Renal pelvis (tissue), 4 donors: ENCODE results near the gene CDH15. TPM values are rescaled to one million over a fixed set of nuclear protein-coding genes. Genes with fewer than 3 reads are reported as not detected.
"Not testable (repeated sequence)": the region's sequence is repeated elsewhere in the genome, so short reads cannot be mapped to it uniquely, and the experiment has no call there.

Experiments used
- DNase-seq: peaks from one replicate; pipeline ENCODE4 v3.0.0-alpha.2; 2013
- polyA plus RNA-seq, 3 donors: library from polyadenylated mRNA; unstranded; fragments of 120-200 nt; gene quantifications; one replicate each; pipeline ENCODE4 v1.2.1, GENCODE V29; 2013; ENCODE audit not compliant: insufficient read length in 3 of 3

Gene CDH15
- polyA plus RNA-seq, 3 donors = 1.7 to 2.5 (median 2.3) TPM

DNA sequence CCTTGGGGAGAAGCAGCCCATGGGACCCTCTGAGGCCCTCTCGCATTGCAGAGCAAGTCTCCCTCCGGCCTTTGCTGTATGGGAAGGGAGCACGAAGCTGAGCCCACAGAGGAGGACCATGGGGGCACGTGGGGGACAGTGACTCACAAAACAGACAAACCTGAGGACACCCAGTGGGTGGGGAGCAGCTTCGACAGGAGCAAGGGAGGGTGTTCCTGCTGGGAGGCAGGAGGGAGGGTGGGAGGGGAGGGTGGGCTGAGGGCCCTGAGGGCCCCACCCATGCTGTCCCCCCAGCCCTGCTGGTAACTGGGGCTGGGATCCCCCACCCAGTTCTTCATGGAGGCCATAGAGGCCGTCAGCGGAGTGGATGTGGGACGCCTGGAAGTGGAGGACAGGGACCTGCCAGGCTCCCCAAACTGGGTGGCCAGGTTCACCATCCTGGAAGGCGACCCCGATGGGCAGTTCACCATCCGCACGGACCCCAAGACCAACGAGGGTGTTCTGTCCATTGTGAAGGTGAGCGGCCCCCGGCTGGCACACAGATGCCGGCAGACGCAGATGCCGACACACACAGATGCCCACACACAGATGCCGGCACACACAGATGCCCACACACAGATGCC lies 16.3 kb downstream of the CDH15 start:
- DNase-seq = no peak

GRCh38 chr16:89188471-89189357 lies 17.2 kb downstream of the CDH15 start:
- not testable (repeated sequence) for DNase-seq

GRCh38 chr16:89189358-89190025 lies 17.9 kb downstream of the CDH15 start:
- DNase-seq = no peak

- no peak for DNase-seq
Observed at GRCh38 chr16:89190150-89190958, 18.8 kb downstream of the CDH15 start.

- no peak for DNase-seq
Observed at GRCh38 chr16:89191033-89191900, 19.7 kb downstream of the CDH15 start.

- no peak for DNase-seq
Observed at GRCh38 chr16:89191901-89192185, 20.3 kb downstream of the CDH15 start.

DNA sequence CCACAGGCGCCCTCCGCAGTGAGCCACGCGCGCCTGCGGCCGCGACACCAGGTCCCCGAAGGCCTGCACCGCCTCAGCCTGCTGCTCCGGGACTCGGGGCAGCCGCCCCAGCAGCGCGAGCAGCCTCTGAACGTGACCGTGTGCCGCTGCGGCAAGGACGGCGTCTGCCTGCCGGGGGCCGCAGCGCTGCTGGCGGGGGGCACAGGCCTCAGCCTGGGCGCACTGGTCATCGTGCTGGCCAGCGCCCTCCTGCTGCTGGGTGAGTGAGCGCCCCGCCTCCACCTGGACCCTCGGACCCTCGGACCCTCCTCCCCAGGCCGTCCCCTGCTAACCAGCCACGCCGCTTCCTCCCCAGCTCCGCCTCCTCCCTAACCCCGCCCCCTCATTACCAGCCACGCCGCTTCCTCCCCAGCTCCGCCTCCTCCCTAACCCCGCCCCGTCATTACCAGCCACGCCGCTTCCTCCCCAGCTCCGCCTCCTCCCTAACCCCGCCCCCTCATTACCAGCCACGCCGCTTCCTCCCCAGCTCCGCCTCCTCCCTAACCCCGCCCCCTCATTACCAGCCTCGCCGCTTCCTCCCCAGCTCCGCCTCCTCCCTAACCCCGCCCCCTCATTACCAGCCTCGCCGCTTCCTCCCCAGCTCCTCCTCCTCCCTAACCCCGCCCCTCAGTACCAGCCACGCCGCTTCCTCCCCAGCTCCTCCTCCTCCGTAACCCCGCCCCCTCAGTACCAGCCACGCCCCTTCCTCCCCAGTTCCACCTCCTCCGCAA lies 20.8 kb downstream of the CDH15 start:
- not testable (repeated sequence) for DNase-seq

DNA sequence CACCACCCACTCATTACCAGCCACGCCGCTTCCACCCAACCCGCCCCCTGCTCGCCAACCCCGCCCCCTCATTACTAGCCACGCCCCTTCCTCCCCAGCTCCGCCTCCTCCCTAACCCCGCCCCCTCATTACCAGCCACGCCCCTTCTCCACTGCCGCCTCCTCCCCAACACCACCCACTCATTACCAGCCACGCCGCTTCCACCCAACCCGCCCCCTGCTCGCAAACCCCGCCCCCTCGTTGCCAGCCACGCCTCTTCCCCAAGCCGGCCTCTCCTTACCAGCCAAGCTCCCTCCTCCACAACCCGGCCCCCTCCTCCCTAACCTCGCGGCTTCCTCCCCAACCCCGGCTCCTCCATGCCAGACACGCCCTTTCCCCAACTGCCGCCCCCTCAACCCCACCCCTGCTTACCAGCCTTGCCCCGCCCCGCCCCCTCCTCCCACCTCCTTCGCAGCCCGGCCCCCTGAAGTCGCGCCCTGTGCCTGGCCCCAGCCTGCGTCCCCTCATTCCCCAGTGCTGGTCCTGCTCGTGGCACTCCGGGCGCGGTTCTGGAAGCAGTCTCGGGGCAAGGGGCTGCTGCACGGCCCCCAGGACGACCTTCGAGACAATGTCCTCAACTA lies 21.5 kb downstream of the CDH15 start:
- no peak for DNase-seq

- DNase-seq = no peak
Observed at GRCh38 chr16:89193576-89194293, 22.2 kb downstream of the CDH15 start.

DNA sequence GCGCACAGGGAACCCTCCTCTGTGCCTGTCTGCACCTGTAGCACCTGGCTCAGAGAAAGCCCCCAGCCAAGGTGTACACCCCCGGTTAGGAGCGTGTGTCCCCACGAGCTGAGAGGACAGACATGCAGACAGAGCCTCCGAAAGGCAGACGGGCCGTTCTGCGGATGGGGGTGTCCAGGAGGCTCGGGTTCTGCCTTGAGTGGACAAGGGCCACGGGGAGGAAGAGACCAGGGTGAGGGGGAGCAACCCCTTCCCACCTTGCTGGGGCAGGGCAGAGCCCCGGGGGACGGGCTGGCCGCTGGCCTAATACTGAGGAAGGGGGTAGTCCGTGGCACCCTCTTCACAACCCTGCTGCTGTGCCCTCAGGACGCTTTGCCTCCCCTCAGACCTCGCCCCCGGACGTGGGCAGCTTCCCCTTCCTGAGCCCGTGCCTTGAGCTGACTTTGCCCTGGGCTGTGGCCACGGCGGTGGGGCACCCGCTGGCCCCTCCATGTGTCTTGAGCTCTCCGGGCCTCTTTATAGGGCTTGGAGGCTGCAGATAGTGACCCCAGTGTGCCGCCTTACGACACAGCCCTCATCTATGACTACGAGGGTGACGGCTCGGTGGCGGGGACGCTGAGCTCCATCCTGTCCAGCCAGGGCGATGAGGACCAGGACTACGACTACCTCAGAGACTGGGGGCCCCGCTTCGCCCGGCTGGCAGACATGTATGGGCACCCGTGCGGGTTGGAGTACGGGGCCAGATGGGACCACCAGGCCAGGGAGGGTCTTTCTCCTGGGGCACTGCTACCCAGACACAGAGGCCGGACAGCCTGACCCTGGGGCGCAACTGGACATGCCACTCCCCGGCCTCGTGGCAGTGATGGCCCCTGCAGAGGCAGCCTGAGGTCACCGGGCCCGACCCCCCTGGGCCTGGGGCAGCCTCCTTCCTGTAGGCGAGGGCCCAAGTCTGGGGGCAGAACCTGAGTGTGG lies 23.1 kb downstream of the CDH15 start:
- no peak for DNase-seq

- DNase-seq = no peak
Observed at GRCh38 chr16:89195521-89196171, 24.1 kb downstream of the CDH15 start.

- DNase-seq = no peak
Observed at GRCh38 chr16:89197033-89197632, 25.6 kb downstream of the CDH15 start.

GRCh38 chr16:89197633-89198416 lies 26.3 kb downstream of the CDH15 start:
- no peak for DNase-seq

DNA sequence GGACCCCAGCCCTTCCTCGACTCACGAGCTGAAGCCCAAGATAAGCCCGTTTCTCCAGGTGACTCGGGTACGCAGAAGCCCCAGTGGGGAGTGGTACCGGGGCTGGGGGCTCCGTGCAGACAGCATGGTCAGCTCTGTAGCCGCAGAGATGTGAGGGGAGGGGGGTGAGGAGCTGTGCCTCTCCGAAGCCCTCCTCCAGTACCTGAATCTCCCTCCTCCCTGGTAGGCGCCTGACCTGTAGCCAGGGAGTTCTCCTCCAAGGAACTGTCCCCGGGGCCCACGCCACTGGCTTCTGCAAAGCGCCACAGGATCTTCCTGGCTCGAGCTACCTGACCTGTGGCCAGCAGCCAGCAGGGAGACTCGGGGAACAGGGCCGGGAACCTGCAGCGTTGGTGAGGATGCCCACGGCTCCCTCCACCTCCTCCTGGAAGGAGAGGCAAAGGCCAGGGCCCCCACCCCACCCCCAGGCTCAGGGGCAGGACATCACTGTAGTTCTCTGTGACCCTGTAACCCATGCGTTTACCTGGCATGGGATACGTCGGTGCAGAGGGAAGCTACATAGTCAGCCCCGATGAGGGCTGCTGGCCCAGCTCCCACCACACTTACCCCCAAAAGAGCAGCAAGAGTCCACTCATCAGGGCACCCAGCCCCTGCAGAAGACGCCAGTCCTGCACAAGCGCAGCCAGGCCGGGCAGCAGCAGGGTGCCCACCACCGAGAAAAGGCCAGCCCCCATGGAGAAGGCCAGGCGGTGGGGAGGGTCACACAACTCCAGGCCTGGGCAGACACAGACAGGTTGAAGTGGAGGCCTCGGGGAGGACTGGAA lies 27.1 kb downstream of the CDH15 start:
- DNase-seq = no peak
